HCT116 (cell line): ENCODE data around the gene BMERB1.

ENCODE experiments used
- CBX3 ChIP-seq: IDR thresholded peaks from 2 replicates; pipeline ENCODE4 v1.6.1; 2012; ENCODE audit warnings: low read depth
- CTCF ChIP-seq, 3 experiments: fragments of 200-600 bp in 1 of 3; sonication (generic) in 1 of 3; IDR thresholded peaks in 2 of 3; conservative IDR thresholded peaks in 1 of 3; 2 replicates each; pipeline ENCODE4 v1.5.1; 2012 to 2017; ENCODE audit warnings: low read depth in 2 of 3, low read length in 2 of 3, antibody characterized with exemption in 1 of 3, borderline replicate concordance in 1 of 3, control low read depth in 1 of 3, mild to moderate bottlenecking in 1 of 3, mixed read lengths in 1 of 3, mixed run types in 1 of 3, moderate library complexity in 1 of 3; ENCODE audit not compliant: insufficient read depth in 1 of 3
- EGR1 ChIP-seq: IDR thresholded peaks from 2 replicates; pipeline ENCODE4 v1.6.1; 2012; ENCODE audit warnings: low read depth
- EZH2 ChIP-seq: fragments of 200-600 bp; sonication (generic); IDR thresholded peaks from 2 replicates; pipeline ENCODE4 v1.6.1; 2017; ENCODE audit warnings: antibody characterized with exemption, mixed run types
- JUND ChIP-seq: IDR thresholded peaks from 2 replicates; pipeline ENCODE4 v1.6.1; 2012
- MAX ChIP-seq: IDR thresholded peaks from 2 replicates; pipeline ENCODE4 v1.6.1; 2012
- POLR2A ChIP-seq: IDR thresholded peaks from 2 replicates; pipeline ENCODE4 v1.7.0; 2011; ENCODE audit warnings: borderline replicate concordance; ENCODE audit not compliant: insufficient read depth, insufficient read length; ENCODE audit errors: extremely low read depth
- POLR2AphosphoS5 ChIP-seq: IDR thresholded peaks from 2 replicates; pipeline ENCODE4 v1.6.1; 2011; ENCODE audit warnings: mild to moderate bottlenecking, low read depth, low read length, moderate library complexity
- REST ChIP-seq: IDR thresholded peaks from 2 replicates; pipeline ENCODE4 v1.6.1; 2012; ENCODE audit warnings: low read depth
- SIN3A ChIP-seq: IDR thresholded peaks from 2 replicates; pipeline ENCODE4 v1.6.1; 2012; ENCODE audit warnings: low read depth
- SP1 ChIP-seq: IDR thresholded peaks from 2 replicates; pipeline ENCODE4 v1.6.1; 2012; ENCODE audit warnings: low read depth
- ZBTB33 ChIP-seq: IDR thresholded peaks from 2 replicates; pipeline ENCODE4 v1.6.1; 2011; ENCODE audit warnings: mild to moderate bottlenecking, low read length, moderate library complexity; ENCODE audit not compliant: insufficient replicate concordance; ENCODE audit errors: extremely low read depth

- TF ChIP-seq SIN3A (no peak), POLR2A (no peak), CTCF (IDR thresholded peaks at IDR 0.05 in 2 of 3, conservative IDR thresholded peaks at IDR 0.05 in 1 of 3; ENCODE audit: borderline replicate concordance in 1 of 3, insufficient read depth in 1 of 3, low read depth in 2 of 3, low read length in 2 of 3) (no peak), SP1 (no peak), EZH2 (no peak), REST (no peak), POLR2AphosphoS5 (no peak), JUND (no peak), EGR1 (no peak), CBX3 (no peak), ZBTB33 (no peak), MAX (no peak)
Measured at GRCh38 chr16:15461376-15461775, 27.0 kb downstream of the BMERB1 start.
